Sigmoid colon (tissue), 4 donors: ENCODE data around the gene INPP5D.

Experiments
- POLR2A ChIP-seq, 2 donors: fragments of 450-650 bp; IDR thresholded peaks; one replicate each; pipeline ENCODE4 v1.6.1; 2016; ENCODE audit warnings: antibody characterized with exemption in 2 of 2, mild to moderate bottlenecking in 2 of 2, moderate library complexity in 2 of 2
- POLR2AphosphoS5 ChIP-seq, 4 donors: sonication (generic); formaldehyde crosslinking; IDR thresholded peaks; one replicate each; pipeline ENCODE4 v1.6.1; 2017; ENCODE audit warnings: antibody characterized with exemption in 4 of 4
- TF ChIP-seq, protein P1 (sequence below), 4 experiments: fragments of 450-650 bp in 3 of 4; fragments of 200-600 bp in 1 of 4; IDR thresholded peaks; one replicate each; pipeline ENCODE4 v1.5.1; 2016 to 2019; ENCODE audit warnings: antibody characterized with exemption in 4 of 4, mild to moderate bottlenecking in 3 of 4, moderate library complexity in 2 of 4

- TF ChIP-seq POLR2A (IDR thresholded peaks at IDR 0.05): no peak
- TF ChIP-seq POLR2AphosphoS5 (IDR thresholded peaks at IDR 0.05): no peak
- TF ChIP-seq, protein P1, sequence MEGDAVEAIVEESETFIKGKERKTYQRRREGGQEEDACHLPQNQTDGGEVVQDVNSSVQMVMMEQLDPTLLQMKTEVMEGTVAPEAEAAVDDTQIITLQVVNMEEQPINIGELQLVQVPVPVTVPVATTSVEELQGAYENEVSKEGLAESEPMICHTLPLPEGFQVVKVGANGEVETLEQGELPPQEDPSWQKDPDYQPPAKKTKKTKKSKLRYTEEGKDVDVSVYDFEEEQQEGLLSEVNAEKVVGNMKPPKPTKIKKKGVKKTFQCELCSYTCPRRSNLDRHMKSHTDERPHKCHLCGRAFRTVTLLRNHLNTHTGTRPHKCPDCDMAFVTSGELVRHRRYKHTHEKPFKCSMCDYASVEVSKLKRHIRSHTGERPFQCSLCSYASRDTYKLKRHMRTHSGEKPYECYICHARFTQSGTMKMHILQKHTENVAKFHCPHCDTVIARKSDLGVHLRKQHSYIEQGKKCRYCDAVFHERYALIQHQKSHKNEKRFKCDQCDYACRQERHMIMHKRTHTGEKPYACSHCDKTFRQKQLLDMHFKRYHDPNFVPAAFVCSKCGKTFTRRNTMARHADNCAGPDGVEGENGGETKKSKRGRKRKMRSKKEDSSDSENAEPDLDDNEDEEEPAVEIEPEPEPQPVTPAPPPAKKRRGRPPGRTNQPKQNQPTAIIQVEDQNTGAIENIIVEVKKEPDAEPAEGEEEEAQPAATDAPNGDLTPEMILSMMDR (IDR thresholded peaks at IDR 0.05): no peak
Measured at GRCh38 chr2:233041722-233042323, 18.3 kb upstream of the INPP5D start.
